H1 (cell line): Measurements from ENCODE around the gene ADGRL3. TPM values are rescaled to one million over a fixed set of nuclear protein-coding genes. Genes with fewer than 3 reads are reported as not detected.

Experiments used
- HDAC2 ChIP-seq, 2 experiments: fragments of 300-600 bp in 1 of 2; sonication (generic) in 1 of 2; IDR thresholded peaks; 2 replicates each; pipeline ENCODE4 v1.6.1; 2011 to 2012; ENCODE audit warnings: low read depth in 2 of 2, low read length in 2 of 2, mild to moderate bottlenecking in 2 of 2, moderate library complexity in 2 of 2, borderline replicate concordance in 1 of 2, inconsistent platforms in 1 of 2
- KDM5A ChIP-seq: fragments of 200-600 bp; IDR thresholded peaks from 2 replicates; pipeline ENCODE4 v1.7.1; 2012; ENCODE audit warnings: mild to moderate bottlenecking, low read length, inconsistent platforms, mixed read lengths
- NRF1 ChIP-seq: IDR thresholded peaks from 2 replicates; pipeline ENCODE4 v1.6.1; 2011; ENCODE audit warnings: mild to moderate bottlenecking, low read depth, low read length, improper control_type of control experiment
- SP4 ChIP-seq: IDR thresholded peaks from 2 replicates; pipeline ENCODE4 v1.6.1; 2012; ENCODE audit warnings: low read length, inconsistent platforms
- YY1 ChIP-seq: IDR thresholded peaks from 2 replicates; pipeline ENCODE4 v1.6.1; 2011; ENCODE audit warnings: low read depth, mild to moderate bottlenecking, low read length
- ZNF274 ChIP-seq: IDR thresholded peaks from 2 replicates; pipeline ENCODE4 v1.7.0; 2012; ENCODE audit warnings: low read length, borderline replicate concordance; ENCODE audit errors: extremely low read depth
- polyA plus RNA-seq, 7 experiments: library from polyadenylated mRNA; depleted of rRNA in 3 of 7; stranded (reverse) in 5 of 7; unstranded in 2 of 7; fragments of >200 nt in 5 of 7; fragments of 200-250 nt in 2 of 7; gene quantifications; 1 replicate in 5 of 7; 2 replicates in 1 of 7; 4 replicates in 1 of 7; pipeline versions ENCODE4 v1.2.1 to v1.2.3, GENCODE V29; 2011 to 2013; ENCODE audit warnings: missing spikeins in 2 of 7, mixed read lengths in 2 of 7
- total RNA-seq: library from RNA; stranded (reverse); fragmentation: NEBNext Ultra II Directional; extraction: Animal tissue kit (Norgen Biotek cat#: 25700); gene quantifications from 2 replicates; pipeline ENCODE4 v1.2.1, GENCODE V29; 2021

Gene ADGRL3
- total and polyA plus RNA-seq, 2 of the 8 experiments (the other 6 are each of a cell fraction or from before 2014, with no cell fraction given): 6.6 to 13.0 TPM

DNA sequence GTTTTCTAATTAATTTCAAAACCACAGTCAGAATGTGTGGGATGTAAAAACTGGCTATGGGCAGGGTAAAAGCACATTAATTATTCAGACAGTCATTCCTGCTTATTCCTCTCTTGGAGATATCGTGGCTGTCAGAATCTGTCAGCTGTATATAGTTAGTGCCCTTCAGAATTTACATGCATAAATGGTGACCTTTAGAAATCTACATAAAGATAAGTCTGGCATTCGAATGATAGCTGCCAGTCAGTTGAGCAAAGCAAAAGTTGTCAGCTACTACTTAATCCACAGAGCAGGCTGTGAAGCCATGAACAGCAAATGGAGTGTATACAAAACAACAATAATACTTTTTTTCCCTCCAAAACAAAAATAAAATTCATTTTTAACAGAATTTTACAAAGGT lies 189.5 kb downstream of the ADGRL3 start (continued):
- TF ChIP-seq SP4 (no peak), KDM5A (no peak), NRF1 (no peak), ZNF274 (no peak), YY1 (no peak), HDAC2 (IDR thresholded peaks at IDR 0.05; ENCODE audit: borderline replicate concordance in 1 of 2, low read depth in 2 of 2, low read length in 2 of 2) (no peak)
- TF ChIP-seq, all 59 proteins: peak for 0
